Smooth muscle cell (in vitro differentiated cells): Measurements from ENCODE around the gene SH3PXD2B. TPM values are rescaled to one million over a fixed set of nuclear protein-coding genes. Genes with fewer than 3 reads are reported as not detected.
A peak's percentile ranks its signal among the peaks of the same experiment; 100 is the strongest.

Experiments
- DNase-seq: peaks from one replicate; lab custom pipeline; 2025; ENCODE audit not compliant: unreplicated experiment; lab: John Stamatoyannopoulos, UW
- H2AFZ ChIP-seq: fragments of 200-600 bp; sonication (generic); 2 replicates; pipeline ENCODE4 v1.6.0; 2016; ENCODE audit warnings: antibody characterized with exemption, low read depth, mild to moderate bottlenecking
- H3F3A ChIP-seq: fragments of 200-600 bp; sonication (generic); 2 replicates; pipeline ENCODE4 v1.6.0; 2017; ENCODE audit warnings: antibody characterized with exemption, low read depth
- H3K27ac ChIP-seq: fragments of 200-600 bp; sonication (generic); 2 replicates; pipeline ENCODE4 v1.5.1; 2016; ENCODE audit warnings: low read depth, mild to moderate bottlenecking
- H3K27me3 ChIP-seq: fragments of 200-600 bp; sonication (generic); 2 replicates; pipeline ENCODE4 v1.6.1; 2016; ENCODE audit warnings: low read depth, mild to moderate bottlenecking
- H3K36me3 ChIP-seq: fragments of 200-600 bp; sonication (generic); 2 replicates; pipeline ENCODE4 v1.5.1; 2016; ENCODE audit warnings: low read depth
- H3K4me1 ChIP-seq: fragments of 200-600 bp; sonication (generic); 2 replicates; pipeline ENCODE4 v1.5.1; 2016; ENCODE audit warnings: low read depth
- H3K4me2 ChIP-seq: fragments of 200-600 bp; sonication (generic); 2 replicates; pipeline ENCODE4 v1.6.0; 2016; ENCODE audit warnings: mild to moderate bottlenecking
- H3K4me3 ChIP-seq: fragments of 200-600 bp; sonication (generic); 2 replicates; pipeline ENCODE4 v1.5.1; 2016; ENCODE audit warnings: mild to moderate bottlenecking
- H3K79me2 ChIP-seq: fragments of 200-600 bp; sonication (generic); 2 replicates; pipeline ENCODE4 v1.6.0; 2016; ENCODE audit warnings: low read depth, mild to moderate bottlenecking
- H3K9ac ChIP-seq: fragments of 200-600 bp; sonication (generic); 2 replicates; pipeline ENCODE4 v1.6.0; 2016; ENCODE audit warnings: low read depth
- H3K9me3 ChIP-seq: fragments of 200-600 bp; sonication (generic); replicated peaks from 2 replicates; pipeline ENCODE4 v1.5.1; 2016; ENCODE audit warnings: low read depth
- H4K20me1 ChIP-seq: fragments of 200-600 bp; sonication (generic); 2 replicates; pipeline ENCODE4 v1.6.0; 2016; ENCODE audit warnings: low read depth
- WGBS: methylation state at CpG from one replicate; pipeline ENCODE4 v1.1.7; 2016; ENCODE audit warnings: low lambda C conversion rate; 5-methylcytosine and 5-hydroxymethylcytosine counted together
- polyA plus RNA-seq: library from polyadenylated mRNA; unstranded; fragments of >200 nt; fragmentation: Nextera tagmentation; extraction: Ambion mirVana; gene quantifications from 2 replicates; pipeline ENCODE4 v1.2.1, GENCODE V29; 2016
- total RNA-seq: library from RNA; depleted of rRNA; stranded (reverse); fragments of >200 nt; gene quantifications from 2 replicates; pipeline ENCODE4 v1.2.3, GENCODE V29; 2014
- TF ChIP-seq, protein P1 (sequence below): fragments of 200-600 bp; sonication (generic); IDR thresholded peaks from 2 replicates; pipeline ENCODE4 v1.5.1; 2017; ENCODE audit warnings: borderline replicate concordance, mild to moderate bottlenecking, antibody characterized with exemption; ENCODE audit not compliant: insufficient read depth, poor library complexity, severe bottlenecking

The SH3PXD2B gene
- total and polyA plus RNA-seq, 2 experiments from 2014 or later: 36.5 to 39.4 TPM

GRCh38 chr5:172325452-172325851 is 128.9 kb downstream of the SH3PXD2B start:
- Histone ChIP-seq H3K27ac (no peak overlapping the region), H3K9me3 (no peaks in the 10 kb centered on the region), H4K20me1 (no peaks in the 10 kb centered on the region), H3K4me1 (no peaks in the 10 kb centered on the region), H2AFZ (no peak overlapping the region), H3K9ac (no peak overlapping the region), H3K27me3 (no peaks in the 10 kb centered on the region), H3K79me2 (no peaks in the 10 kb centered on the region), H3F3A (no peaks in the 10 kb centered on the region), H3K4me2 (no peak overlapping the region), H3K36me3 (no peaks in the 10 kb centered on the region), H3K4me3 (no peak overlapping the region)
- TF ChIP-seq, protein P1, sequence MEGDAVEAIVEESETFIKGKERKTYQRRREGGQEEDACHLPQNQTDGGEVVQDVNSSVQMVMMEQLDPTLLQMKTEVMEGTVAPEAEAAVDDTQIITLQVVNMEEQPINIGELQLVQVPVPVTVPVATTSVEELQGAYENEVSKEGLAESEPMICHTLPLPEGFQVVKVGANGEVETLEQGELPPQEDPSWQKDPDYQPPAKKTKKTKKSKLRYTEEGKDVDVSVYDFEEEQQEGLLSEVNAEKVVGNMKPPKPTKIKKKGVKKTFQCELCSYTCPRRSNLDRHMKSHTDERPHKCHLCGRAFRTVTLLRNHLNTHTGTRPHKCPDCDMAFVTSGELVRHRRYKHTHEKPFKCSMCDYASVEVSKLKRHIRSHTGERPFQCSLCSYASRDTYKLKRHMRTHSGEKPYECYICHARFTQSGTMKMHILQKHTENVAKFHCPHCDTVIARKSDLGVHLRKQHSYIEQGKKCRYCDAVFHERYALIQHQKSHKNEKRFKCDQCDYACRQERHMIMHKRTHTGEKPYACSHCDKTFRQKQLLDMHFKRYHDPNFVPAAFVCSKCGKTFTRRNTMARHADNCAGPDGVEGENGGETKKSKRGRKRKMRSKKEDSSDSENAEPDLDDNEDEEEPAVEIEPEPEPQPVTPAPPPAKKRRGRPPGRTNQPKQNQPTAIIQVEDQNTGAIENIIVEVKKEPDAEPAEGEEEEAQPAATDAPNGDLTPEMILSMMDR: no peak
- WGBS: 74% methylated on average over 9 of the region's 9 CpGs
- no peak for DNase-seq

- TF ChIP-seq, protein P1: no peak
- no peaks in the 10 kb centered on the region for H3K4me1 ChIP-seq
- H2AFZ ChIP-seq: no peak overlapping the region
- peak overlapping the region; percentile 20 for H3K27ac ChIP-seq
- H3K4me3 ChIP-seq: no peak overlapping the region
- WGBS: 83% methylated on average over 8 of the region's 9 CpGs
- H3K27me3 ChIP-seq: no peaks in the 10 kb centered on the region
- H3K4me2 ChIP-seq: no peak overlapping the region
- H3K36me3 ChIP-seq: no peaks in the 10 kb centered on the region
- H4K20me1 ChIP-seq: no peaks in the 10 kb centered on the region
- H3F3A ChIP-seq: no peaks in the 10 kb centered on the region
- H3K79me2 ChIP-seq: no peaks in the 10 kb centered on the region
- no peak overlapping the region for H3K9ac ChIP-seq
- H3K9me3 ChIP-seq: no peaks in the 10 kb centered on the region
- no peak for DNase-seq
Measured at GRCh38 chr5:172322028-172322965, 132.0 kb downstream of the SH3PXD2B start.

DNA sequence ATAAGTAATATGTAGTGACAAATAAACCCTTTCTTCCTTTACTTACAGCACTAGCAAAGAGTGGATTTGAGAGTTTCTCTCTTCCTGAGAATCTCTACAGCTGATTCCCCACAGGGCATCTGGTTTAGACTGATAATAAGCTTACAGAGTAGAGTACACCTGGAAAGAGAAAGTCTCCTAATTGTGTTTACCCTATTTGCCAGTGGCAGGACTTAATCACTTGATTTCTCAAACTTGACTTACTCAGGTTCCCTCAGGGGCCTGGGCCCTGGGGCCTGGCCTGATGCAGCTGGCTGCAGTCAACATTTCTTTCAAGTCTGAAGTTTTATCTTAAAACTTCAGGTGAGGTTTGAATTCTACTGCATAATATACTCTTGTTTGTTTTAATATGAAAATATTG is 132.7 kb downstream of the SH3PXD2B start:
- Histone ChIP-seq H3K27ac (peak overlapping the region; percentile 20), H3K9ac (no peak overlapping the region), H3K4me2 (no peak overlapping the region), H3K4me1 (no peaks in the 10 kb centered on the region), H3F3A (no peaks in the 10 kb centered on the region), H4K20me1 (no peaks in the 10 kb centered on the region), H3K9me3 (no peaks in the 10 kb centered on the region), H3K27me3 (no peaks in the 10 kb centered on the region), H3K4me3 (no peak overlapping the region), H3K36me3 (no peaks in the 10 kb centered on the region), H3K79me2 (no peaks in the 10 kb centered on the region), H2AFZ (no peak overlapping the region)
- TF ChIP-seq, protein P1: no peak
- no peak for DNase-seq
